Activated CD4-positive, CD25-positive, alpha-beta regulatory T cell (primary cell): ENCODE measurements around the gene BST1.
A peak's percentile ranks its signal among the peaks of the same experiment; 100 is the strongest.
"Not testable (repeated sequence)": the region's sequence is repeated elsewhere in the genome, so short reads cannot be mapped to it uniquely, and the experiment has no call there.

ENCODE experiments used
- DNase-seq, 4 experiments: peaks; one replicate each; lab custom pipeline; 2025; lab: John Stamatoyannopoulos, UW

BST1 gene

DNA sequence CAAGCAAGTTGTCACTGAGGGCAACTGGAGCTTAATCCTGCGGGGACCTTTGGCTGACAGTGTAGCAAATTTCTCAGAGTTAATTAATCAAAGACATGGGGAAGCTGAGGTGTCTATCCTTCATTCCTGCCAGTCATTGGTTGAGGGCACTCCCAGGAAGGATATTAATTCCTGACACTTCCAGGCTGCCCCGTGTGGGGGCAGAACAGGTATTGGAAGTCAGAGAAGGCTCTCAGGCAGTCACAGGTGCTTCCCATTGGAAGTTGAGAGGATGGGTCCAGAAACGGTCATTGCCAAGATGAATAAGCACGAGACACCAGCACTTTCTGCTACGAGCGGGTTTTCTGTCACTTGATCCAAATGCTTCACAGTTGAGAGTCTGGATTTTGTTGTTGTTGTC lies 46.1 kb downstream of the BST1 start:
- no peak for DNase-seq

DNA sequence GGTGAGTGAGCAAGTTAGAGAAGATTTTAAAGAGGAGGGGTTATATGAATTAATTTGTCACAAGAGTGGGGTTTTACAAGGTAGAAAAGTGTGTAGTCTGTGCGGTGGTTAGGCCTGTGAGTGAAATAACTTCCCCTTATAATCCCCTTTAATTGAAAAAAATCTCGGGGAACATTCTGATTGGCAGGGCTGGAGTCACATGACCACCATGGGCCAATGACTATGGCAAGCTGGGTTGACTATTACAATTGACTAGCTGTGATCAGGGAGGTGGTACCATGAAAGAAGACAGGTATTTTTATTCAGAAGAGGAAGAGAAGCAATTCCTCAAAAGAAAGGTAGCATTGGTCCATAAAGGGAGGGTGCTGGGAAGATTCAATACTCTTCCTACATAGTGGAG lies 48.3 kb downstream of the BST1 start:
- no peak for DNase-seq

DNA sequence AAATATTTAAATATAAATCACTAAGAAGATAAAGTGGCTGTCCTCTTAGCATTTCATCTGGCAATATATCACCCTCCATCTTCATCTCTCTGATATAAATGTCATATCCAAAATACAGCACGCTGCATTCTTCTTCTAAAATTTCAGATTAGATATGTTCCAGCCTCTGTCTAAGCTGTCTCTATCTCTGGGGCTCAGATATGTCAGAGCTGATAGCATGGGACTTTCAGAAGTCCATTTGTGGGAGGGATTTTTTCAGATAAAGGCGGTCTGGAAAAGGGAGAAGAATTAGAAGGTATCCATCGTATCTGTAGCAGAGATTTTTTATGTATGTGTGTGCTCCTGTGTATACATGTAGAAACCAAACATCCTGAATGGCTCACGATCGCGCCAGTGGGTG lies 50.2 kb downstream of the BST1 start:
- DNase-seq, result no peak

DNA sequence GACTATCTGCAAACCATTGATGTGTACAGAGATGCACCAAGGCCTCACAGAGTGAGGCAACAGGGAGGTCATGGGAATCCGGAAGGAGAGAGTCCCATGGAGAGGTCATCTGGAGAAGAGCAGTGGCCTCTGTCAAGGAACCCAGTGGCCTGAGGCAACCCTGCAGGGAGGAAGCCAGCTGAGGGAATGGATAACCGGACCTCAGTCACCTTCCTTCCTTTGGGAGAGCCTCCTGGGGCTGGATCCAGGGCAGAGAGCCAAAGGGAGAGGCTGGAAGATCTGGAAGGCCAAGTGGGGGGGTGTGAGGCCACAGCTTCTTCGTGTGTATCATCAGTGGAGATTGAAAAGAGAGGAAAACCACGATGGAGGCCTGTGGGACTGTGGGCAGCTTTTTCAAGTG lies 50.9 kb downstream of the BST1 start:
- no peak for DNase-seq

DNA sequence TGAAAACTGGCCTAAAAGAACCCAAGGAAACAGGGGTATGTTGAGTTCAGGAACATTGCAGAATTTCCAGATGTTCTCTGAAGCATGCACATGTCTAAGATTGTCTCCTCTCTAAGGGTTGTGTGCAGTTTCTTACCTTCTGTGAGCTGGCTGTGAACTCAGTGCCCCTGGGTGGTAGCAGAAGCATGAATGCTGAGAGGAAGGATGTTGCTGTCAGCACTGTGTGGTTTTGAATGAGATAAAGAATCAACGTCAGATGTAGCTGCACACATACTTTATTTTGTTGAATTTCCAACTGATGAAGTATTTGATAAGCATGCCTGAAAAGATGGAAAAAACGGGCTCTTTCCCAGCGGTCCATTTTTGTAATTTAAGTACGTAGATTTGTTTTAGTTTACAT lies 51.5 kb downstream of the BST1 start:
- DNase-seq, result peak in 2 of 4 experiments; percentile 1 to 8

DNA sequence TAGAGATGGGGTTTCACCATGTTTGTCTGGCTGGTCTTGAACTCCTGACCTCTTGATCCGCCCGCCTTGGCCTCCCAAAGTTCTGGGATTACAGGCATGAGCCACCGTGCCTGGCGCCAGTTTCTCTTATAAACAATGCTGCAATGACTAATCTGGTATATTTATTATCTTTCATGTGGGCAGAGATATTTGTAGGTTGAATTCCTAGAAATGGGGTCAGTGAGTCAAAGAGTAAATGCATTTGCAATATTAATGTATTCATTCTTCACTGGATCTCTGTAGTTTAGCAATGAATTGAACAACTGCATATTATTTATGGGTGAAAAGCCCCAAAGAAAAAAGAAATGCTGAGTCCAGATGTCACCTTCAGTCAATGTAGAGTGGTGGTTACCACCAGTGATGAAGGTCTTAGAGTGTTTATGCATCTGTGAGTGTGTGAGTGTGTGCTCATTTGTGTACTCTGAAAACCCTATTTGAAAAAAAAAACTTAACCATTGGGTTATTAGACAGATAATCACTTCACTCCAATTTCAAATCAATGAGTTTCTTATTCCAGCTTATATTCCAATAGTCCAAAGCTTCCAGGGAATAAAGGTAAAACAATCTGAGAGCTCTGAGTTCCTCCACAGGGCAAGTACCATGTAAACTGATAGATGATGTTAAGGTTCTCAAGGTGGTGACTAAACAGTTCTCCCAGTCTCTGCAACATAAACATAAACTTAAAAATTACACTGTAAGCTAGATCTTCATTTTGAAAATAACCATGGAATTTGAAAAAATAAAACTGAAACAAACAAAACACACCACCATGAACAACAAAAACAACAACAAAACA lies 52.7 kb downstream of the BST1 start:
- peak in 3 of 4 experiments; percentile 0 to 8 (median 5) for DNase-seq

DNA sequence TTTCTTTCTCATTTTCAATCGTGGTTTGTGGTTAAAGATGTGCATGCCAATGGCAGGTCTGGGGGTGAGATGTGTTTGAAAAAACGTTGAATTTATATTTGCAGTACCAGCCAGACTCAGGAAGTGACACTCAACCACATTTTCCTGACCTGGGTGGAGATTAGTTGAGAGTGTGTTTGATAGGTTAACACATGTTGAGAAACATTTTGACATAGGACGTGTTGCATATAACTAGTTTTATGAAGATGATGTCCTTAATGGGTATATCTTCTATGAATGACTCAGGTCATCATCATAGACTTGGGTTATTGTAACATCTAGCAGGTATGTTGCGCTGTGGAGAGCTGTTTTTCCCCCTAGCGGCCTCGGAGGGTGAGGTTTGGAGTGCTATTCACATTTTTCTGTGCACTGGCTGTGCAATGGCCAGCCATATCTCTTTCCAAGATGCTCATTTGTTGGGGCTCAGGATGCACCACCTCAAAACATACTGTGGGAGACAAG lies 53.5 kb downstream of the BST1 start:
- peak; percentile 23 to 49 (median 34) for DNase-seq

DNA sequence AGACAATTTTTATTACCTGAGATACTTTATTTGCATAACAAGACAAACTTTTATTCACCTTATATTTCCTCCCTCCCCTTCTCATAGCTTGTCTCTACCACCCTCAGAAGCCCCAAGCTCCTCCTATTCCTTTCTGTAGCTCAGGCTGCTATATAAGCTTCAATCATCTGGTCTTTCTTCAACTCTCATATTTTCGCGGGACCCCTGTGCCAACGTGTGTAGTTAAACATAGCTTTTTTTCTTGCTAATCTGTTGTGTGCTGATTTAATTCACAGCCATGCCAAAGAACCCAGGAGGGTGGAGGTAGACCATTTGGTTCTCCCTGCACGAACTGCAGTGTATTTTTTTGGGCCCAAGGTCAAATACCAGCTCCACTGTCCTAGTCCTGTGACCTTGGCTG lies 54.2 kb downstream of the BST1 start:
- DNase-seq, result no peak

DNA sequence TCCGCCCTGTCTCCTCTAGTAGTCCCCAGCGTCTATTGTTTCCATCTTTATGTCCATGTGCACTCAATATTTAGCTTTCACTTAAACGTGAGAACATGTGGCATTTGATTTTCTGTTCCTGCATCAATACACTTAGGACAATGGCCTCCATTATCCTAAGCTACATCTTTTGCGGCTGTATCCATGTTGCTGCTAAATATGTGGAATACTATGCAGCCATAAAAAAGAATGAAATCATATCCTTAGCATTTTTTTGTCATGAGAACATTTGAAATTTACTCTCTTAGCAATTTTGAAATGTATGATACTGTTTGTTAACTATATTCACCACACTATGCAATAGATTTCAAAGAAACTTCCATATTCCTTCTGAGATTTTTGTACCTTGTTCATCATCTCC lies 55.4 kb downstream of the BST1 start:
- no peak for DNase-seq

DNA sequence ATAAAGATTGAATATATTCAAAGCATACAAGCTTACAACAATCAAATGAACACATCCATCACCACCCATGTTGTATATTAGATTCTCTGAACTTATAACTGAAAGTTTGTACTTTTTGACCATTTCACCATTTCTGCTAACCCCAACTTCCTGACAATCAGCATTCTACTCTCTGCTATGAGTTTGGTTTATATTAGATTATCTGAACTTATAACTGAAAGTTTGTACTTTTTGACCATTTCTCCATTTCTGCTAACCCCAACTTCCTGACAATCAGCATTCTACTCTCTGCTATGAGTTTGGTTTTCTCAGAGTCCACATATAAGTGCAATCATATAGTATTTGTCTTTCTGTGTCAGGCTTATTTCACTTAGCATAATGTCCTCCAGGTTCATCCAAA lies 59.6 kb downstream of the BST1 start:
- DNase-seq, result not testable (repeated sequence)

DNA sequence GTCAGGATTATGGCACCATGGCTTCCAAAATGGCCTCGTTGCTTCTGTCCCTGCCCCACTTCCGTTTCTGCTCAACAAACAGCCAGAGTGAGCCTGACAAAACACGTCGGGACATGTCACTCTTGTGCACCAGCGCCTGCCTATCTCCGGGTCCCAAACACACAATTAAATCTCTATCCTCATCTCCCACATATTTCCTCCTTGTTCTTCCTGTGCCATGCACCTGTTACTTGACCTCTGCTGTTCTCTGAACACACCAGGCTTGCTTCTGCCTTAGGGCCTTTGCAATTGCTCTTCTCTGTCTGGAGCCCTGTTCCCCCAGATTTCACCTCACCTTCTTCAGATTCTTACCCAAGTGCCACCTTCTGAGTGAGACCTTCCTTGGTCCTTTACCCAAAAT lies 62.5 kb downstream of the BST1 start:
- DNase-seq, result no peak

DNA sequence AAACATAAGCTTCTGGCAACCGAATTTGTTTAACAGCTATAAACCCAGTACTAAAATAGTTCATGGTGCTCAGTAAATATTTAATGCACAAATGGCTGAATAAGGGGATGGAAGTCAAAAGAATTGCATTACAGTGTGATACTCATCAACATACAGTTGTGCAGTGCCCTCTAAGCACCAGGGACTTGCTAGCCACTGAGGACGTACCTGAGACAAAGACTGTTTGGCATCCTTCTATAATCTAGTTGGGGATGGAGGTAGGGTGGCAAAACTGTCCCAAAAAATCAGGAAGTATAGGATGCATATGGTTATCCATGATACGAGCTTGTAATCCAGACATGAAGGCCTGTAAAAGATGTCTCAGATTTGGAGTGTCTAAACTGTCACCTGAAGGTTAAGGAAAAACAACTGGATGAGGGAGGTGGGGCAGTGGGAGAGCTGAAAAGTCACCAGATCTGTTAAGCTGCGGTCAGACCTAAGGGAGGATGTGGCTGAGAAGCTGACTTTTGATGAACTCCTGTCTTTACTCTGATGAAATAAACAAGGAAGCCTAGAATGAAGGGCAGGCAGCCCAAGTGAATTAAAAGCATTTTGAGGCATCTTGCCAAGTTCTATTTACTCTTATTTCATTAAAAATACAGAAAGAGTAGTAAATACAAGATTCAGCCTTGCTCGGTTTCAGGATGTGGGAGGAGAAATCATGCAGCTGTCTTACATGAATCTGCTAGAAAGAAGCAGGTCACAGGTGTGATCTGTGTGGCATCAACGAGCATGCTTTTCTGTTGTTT lies 63.2 kb downstream of the BST1 start:
- no peak for DNase-seq

DNA sequence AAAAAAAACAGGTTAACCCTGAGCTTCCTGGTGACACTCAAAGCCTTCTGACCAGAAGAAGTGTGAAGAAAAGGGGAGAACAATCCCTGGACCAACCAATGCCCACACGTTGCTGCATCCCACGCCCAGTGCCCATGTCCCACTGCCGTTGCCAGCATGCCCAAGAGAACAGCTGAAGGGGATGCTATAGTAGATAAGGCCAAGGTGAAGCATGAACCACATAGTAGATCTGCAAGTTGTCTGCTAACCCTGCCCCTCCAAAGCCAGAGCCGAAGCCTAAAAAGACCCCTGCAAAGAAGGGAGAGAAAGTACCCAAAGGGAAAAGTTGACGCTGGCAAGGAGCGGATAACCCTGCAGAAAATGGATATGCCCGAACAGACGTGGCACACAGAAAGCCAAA lies 64.0 kb downstream of the BST1 start:
- DNase-seq, result no peak

DNA sequence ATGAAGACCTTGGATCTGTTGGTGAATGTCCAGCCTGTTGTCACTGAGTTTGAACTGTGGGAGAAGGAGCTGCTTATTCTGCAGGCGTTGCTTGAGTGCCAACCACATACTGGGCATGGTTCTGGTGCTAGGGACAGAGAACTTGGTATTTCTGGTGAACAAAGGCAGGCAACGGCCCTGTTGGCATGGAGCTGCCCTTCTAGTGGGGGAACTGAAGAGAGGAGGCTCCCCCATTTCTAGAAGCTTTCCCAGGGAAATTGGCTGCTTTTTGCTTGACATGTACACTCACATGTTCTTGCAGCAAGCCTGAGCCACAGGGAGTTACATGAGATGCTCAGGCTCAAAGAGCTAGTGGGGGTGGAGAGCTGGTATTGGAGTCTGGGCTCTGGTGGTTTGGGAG lies 66.3 kb downstream of the BST1 start:
- DNase-seq, result no peak

DNA sequence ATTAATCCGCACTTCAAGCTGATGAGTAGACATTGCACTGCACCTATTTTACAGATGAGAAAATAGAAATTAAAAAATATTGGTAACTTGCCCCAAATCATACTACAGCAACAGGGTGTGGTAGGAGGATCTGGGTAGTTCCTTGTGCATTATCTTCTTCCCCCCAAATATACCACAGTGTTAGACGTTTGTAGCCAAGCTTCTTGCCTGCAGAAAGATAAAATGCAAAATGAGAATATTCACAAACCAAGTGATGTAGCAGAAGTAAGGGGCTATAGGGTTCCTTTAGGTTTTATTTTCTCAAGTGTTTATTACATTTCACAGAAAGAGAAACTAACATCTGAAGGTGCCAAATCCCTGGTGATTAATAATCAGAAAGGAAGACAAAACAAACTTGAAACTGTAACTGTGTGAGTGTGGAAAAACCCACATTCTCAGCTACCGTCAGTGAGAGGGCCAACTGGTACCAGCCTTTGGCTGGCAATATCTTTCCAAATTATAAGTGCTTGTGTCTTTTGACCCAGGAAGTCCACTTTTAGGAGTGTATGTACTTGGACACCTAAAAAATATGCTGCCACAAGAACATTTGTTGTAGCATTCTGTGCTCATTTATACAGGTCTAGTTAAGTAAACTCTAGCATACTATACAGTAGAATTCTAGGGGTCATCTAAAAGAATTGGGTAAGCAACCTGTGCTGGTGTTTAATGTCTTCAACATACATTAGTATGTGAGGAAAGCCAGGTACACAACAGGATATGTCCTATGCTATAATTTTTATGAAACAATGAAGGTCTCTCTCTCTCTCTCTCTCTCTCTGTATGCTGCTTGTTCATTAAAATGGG lies 68.6 kb downstream of the BST1 start:
- DNase-seq, result peak in 1 of 4 experiments; percentile 3

DNA sequence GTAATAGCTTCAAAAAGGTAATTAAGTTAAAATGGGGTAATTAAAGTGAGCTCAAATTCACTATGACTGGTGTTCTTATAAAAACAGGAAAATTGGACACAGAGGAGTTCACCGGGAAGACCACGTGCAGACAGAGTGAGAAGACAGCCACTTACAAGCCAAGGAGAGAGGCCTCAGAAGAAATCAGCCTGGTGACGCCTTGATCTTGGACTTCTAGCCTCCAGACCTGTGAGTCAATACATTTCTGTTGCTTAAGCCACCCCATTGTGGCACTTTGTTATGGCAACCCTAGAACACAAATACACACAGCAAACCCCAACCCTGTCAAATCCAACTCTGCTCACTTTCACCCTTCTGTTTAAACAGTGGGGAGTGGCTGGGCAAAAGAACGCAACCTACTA lies 71.2 kb downstream of the BST1 start:
- no peak for DNase-seq

DNA sequence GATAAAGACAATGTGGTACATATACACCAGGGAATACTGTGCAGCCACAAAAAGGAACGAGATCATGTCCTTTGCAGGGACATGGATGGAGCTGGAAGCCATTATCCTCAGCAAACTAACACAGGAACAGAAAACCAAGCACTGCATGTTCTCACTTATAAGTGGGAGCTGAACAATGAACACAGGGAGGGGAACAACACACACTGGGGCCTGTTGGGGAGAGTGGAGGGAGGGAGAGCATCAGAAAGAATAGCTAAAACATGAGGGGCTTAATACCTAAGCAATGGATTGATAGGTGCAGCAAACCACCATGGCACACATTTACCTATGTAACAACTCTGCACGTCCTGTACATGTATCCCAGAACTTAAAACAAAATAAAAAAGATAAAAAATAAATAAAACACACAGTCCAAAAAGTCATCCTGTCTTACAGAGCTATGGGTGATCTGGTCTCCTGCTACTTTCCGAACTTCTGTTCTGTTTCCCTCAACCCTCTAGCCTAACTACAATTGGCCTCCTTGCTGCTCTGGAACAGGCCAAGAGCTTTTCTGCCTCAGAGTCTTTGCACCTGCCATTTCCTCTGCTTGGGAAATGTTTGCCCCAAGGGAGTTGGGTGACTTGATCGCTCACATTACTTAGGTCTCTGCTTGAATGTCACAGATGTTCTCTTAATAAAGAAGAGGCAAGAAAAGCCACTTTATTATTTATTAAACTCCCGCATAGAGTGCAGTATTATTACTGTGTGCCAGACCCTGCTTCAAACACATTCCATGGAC lies 74.2 kb downstream of the BST1 start:
- no peak for DNase-seq

DNA sequence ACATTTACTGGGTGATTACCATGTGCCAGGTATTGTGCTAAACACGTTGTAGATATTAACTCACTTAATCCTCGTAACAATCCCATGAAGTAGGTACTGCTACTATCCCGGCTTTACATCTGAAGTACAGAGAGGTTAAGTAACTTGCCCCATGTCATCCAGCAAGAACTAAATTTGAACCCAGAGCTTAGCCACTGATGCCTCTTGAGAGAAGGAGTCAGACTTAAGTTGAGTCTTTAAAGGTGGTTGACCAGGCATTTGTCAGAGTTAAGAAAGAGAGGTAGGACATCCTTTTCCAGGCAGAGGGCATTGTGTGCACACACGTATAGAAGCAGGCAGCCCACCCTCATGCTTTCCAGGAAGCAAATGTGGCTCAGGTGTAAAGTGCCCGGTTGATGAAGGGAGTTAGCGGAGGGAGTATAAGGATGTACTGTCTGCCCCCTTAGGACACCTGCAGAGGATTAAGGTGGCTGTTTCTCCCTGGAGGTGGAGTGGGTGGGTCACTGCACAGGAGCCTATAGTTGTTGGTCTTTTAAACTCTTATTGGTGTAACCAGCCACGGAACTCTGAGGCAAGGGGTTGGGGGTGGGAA lies 74.9 kb downstream of the BST1 start:
- no peak for DNase-seq

DNA sequence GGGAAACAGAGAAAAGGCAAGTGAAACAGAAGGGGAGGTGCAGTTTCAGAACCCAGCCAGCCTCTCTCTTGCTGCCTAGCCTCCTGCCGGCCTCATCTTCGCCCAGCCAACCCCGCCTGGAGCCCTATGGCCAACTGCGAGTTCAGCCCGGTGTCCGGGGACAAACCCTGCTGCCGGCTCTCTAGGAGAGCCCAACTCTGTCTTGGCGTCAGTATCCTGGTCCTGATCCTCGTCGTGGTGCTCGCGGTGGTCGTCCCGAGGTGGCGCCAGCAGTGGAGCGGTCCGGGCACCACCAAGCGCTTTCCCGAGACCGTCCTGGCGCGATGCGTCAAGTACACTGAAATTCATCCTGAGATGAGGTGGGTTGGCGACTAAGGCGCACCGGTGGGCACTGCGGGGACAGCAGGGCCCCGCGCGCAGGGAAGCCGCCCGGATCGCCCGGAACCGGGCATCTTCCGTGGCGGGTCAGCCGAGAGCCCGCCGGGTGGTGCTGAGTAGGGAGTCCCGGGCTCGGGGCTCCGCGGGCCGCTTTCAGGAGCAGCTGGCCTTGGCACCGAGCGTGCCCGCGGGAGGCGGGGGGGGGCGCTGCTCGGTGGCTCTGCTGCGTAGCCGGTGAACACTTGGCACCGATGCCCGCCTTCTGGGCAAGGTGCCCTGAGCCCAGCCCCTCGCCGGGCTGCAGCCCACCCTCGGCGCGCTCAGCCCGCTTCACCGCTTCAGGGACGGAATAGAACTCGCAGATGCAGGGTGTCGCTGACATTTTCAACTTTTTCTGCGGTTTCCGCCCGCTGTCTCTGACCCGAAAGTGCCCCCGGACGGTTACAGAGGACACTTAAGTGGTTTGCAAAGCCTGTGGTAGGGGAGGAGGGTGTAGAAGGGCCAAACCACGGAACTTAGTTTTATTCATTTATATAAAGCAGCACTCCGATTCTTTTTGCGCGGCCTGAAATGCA lies 75.7 kb downstream of the BST1 start, which contains the start of gene CD38:
Gene CD38, plus strand, starts transcription at position 40 of the 953 bp plus-strand sequence. Its CDS starts 87 bp downstream, at position 127.
- peak in 3 of 4 experiments; percentile 8 to 23 (median 9) for DNase-seq

DNA sequence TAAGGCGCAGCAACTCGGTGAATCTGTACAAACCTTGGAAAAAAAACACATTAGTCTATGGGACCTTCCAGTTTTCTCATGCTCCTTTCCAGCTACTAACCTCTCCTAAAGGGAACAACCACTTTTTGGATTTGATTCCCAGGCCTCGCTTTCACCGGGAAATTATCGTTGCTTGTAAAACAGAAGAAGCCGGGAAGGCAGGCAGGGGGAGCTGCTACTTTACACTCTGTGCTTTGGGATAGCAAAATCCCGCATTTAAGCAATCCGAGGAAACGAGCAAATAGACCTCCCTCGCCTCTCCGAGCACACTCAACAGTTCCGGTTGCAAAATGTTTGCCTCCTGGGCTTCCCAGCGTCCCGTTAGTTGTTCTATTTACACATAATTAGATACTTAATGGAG lies 76.4 kb downstream of the BST1 start:
- no peak for DNase-seq
